22Rv1 (cell line): ENCODE data around the gene RPL31.

Experiments used
- ZFX ChIP-seq: fragments of 450-650 bp; IDR thresholded peaks from 2 replicates; pipeline ENCODE4 v1.6.1; 2017; ENCODE audit warnings: antibody characterized with exemption, borderline replicate concordance
- TF ChIP-seq, protein P1 (sequence below): fragments of 450-650 bp; IDR thresholded peaks from 2 replicates; pipeline ENCODE4 v1.5.1; 2017; ENCODE audit warnings: mild to moderate bottlenecking

DNA sequence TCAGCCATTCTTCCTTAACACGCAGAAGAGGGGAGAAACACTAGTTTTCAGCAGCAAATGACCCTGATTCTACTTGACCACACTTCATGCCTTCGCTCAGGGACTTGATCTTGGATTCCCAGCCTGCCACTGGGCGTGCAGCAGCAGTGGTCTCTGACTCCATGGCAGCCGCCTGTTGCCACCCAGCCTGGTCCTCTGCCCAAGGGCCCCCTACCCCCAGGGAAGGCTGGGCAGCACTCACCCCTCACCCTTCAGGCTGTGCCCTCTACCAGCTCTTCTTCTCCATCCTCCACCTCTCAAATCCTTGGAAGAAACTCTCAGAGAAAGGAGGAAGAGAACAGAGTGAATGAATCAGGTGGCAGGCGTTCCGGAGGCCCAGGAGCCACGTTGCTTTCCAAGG, 32.1 kb upstream of the RPL31 start:
- TF ChIP-seq, protein P1, sequence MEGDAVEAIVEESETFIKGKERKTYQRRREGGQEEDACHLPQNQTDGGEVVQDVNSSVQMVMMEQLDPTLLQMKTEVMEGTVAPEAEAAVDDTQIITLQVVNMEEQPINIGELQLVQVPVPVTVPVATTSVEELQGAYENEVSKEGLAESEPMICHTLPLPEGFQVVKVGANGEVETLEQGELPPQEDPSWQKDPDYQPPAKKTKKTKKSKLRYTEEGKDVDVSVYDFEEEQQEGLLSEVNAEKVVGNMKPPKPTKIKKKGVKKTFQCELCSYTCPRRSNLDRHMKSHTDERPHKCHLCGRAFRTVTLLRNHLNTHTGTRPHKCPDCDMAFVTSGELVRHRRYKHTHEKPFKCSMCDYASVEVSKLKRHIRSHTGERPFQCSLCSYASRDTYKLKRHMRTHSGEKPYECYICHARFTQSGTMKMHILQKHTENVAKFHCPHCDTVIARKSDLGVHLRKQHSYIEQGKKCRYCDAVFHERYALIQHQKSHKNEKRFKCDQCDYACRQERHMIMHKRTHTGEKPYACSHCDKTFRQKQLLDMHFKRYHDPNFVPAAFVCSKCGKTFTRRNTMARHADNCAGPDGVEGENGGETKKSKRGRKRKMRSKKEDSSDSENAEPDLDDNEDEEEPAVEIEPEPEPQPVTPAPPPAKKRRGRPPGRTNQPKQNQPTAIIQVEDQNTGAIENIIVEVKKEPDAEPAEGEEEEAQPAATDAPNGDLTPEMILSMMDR: no peak
- no peak for TF ChIP-seq ZFX
